ENCODE data around the gene ELMOD1. TPM values are rescaled to one million over a fixed set of nuclear protein-coding genes. Genes with fewer than 3 reads are reported as not detected.

ELMOD1 gene
- total and polyA plus RNA-seq, 2 of the 4 experiments (the other 2 are of a cell fraction), result 0.18 to 0.29 TPM

- no CpG with 5 or more reads among the region's 6 CpGs for WGBS, 2 experiments (ENCODE audit: extremely low coverage in 2 of 2, insufficient read length in 1 of 2)
- Histone ChIP-seq H3K4me2 (ENCODE audit: low read depth, low read length) (no peak overlapping the region), H3K56ac (ENCODE audit: extremely low read depth, insufficient read depth, low read length) (no peak overlapping the region), H3K18ac (ENCODE audit: low read depth, low read length) (no peak overlapping the region), H4K8ac (ENCODE audit: low read depth in 2 of 2, low read length in 2 of 2) (no peak overlapping the region), H4K20me1 (ENCODE audit: insufficient read depth, low read length) (no peaks in the 10 kb centered on the region), H4K5ac (ENCODE audit: low read depth, low read length) (no peak overlapping the region), H3K4ac (ENCODE audit: low read depth, low read length) (no peak overlapping the region), H3K4me1 (ENCODE audit: control insufficient read depth, insufficient read depth, low read length) (no peaks in the 10 kb centered on the region), H3K9ac (ENCODE audit: low read depth, low read length) (no peak overlapping the region), H4K91ac (ENCODE audit: insufficient read depth, low read depth, low read length) (no peak overlapping the region), H2BK120ac (ENCODE audit: low read depth, low read length) (no peak overlapping the region), H3K27me3 (ENCODE audit: control insufficient read depth, insufficient read depth, low read length) (peaks cover 14% of the 10 kb centered on the region), H2AFZ (replicated peaks; ENCODE audit: low read length, poor library complexity) (no peak overlapping the region), H3K9me1 (ENCODE audit: insufficient read depth, low read length) (no peaks in the 10 kb centered on the region), H2AK5ac (ENCODE audit: low read depth, low read length) (no peak overlapping the region), H3K79me1 (ENCODE audit: low read depth in 1 of 2, low read length in 2 of 2) (no peaks in the 10 kb centered on the region), H3K9me3 (ENCODE audit: control insufficient read depth, insufficient read depth, low read length) (no peaks in the 10 kb centered on the region), H3K4me3 (ENCODE audit: insufficient read depth, low read depth, low read length) (no peak overlapping the region), H2BK20ac (ENCODE audit: low read depth, low read length) (no peak overlapping the region), H3K36me3 (ENCODE audit: control insufficient read depth, insufficient read depth, low read length) (no peaks in the 10 kb centered on the region), H2BK5ac (ENCODE audit: low read depth, low read length, poor library complexity, severe bottlenecking) (no peak overlapping the region), H2BK15ac (ENCODE audit: low read depth, low read length) (no peak overlapping the region), H3K27ac (ENCODE audit: insufficient read depth, low read length) (no peak overlapping the region), H2AK9ac (replicated peaks; ENCODE audit: low read depth, low read length, poor library complexity) (no peak overlapping the region), H3K14ac (replicated peaks; ENCODE audit: low read depth, low read length) (no peak overlapping the region), H3K23ac (ENCODE audit: low read depth, low read length) (no peak overlapping the region)
- intact Hi-C loops (cut with micrococcal nuclease) (no loop called here), in situ Hi-C loops (cut with MboI; ENCODE audit: low sequenced_read_pairs) (no loop called here), dilution Hi-C loops (cut with HindIII; ENCODE audit: low sequenced_read_pairs, unreplicated experiment) (no loop called here)
- ATAC-seq (ENCODE audit: low read depth), result no peak
- no peak for DNase-seq
- TF ChIP-seq BHLHE40 (IDR thresholded peaks at IDR 0.05; ENCODE audit: low read depth, low read length) (no peak), CEBPB (IDR thresholded peaks at IDR 0.05; ENCODE audit: low read depth, low read length) (no peak), RFX5 (IDR thresholded peaks at IDR 0.05; ENCODE audit: low read depth, low read length) (no peak), CTCF (conservative IDR thresholded peaks at IDR 0.05; ENCODE audit: low read depth, low read length) (no peak), MXI1 (IDR thresholded peaks at IDR 0.05; ENCODE audit: borderline replicate concordance, low read depth, low read length) (no peak), FOS (IDR thresholded peaks at IDR 0.05; ENCODE audit: low read depth, low read length) (no peak), USF2 (IDR thresholded peaks at IDR 0.05; ENCODE audit: low read depth, low read length) (no peak), MAFK (IDR thresholded peaks at IDR 0.05; ENCODE audit: low read depth, low read length) (no peak), RCOR1 (IDR thresholded peaks at IDR 0.05; ENCODE audit: insufficient replicate concordance, low read length) (no peak), MAZ (IDR thresholded peaks at IDR 0.05; ENCODE audit: borderline replicate concordance, low read depth, low read length) (no peak), SMC3 (IDR thresholded peaks at IDR 0.05; ENCODE audit: low read depth, low read length) (no peak)
- ChIA-PET POLR2A (ENCODE audit: unreplicated experiment) (no interaction called here), CTCF (no interaction called here)
- no TSS peak for BruUV-seq (replicated peaks)
Observed at GRCh38 chr11:107678632-107678971, 87.7 kb downstream of the ELMOD1 start.
